Measurements from ENCODE around the gene PSME2. TPM values are rescaled to one million over a fixed set of nuclear protein-coding genes. Genes with fewer than 3 reads are reported as not detected.

The PSME2 gene
- polyA plus RNA-seq, 3 donors = 237 to 593 (median 579) TPM

GRCh38 chr14:24123424-24124417 lies 22.7 kb downstream of the PSME2 start:
- Histone ChIP-seq H3K4me2 (replicated peaks; ENCODE audit: extremely low read depth, low read length, poor library complexity, severe bottlenecking) (no peak overlapping the region), H3K36me3 (replicated peaks in 1 of 2; ENCODE audit: control insufficient read depth in 1 of 2, insufficient read depth in 2 of 2, low read length in 2 of 2) (peaks cover 51 to 61% of the 10 kb centered on the region in 2 donors), H3K4me1 (ENCODE audit: control insufficient read depth in 1 of 2, insufficient read depth in 2 of 2, low read length in 2 of 2) (no peaks in the 10 kb centered on the region), H3K79me2 (ENCODE audit: insufficient read depth, low read length) (no peaks in the 10 kb centered on the region), H2AFZ (ENCODE audit: insufficient read depth, low read depth, low read length, poor library complexity, severe bottlenecking) (no peak overlapping the region), H3K9me3 (replicated peaks in 1 of 2; ENCODE audit: control insufficient read depth in 1 of 2, insufficient read depth in 1 of 2, low read length in 2 of 2) (no peaks in the 10 kb centered on the region), H3K27ac (ENCODE audit: low read depth in 1 of 2, low read length in 2 of 2) (peak overlapping the region in 1 of 2 donors; percentile 24), H3K9ac (ENCODE audit: insufficient read depth, low read length, poor library complexity, severe bottlenecking) (no peak overlapping the region), H4K20me1 (ENCODE audit: insufficient read depth, low read length) (no peaks in the 10 kb centered on the region), H3K27me3 (ENCODE audit: control insufficient read depth in 2 of 2, insufficient read depth in 2 of 2, low read length in 2 of 2) (no peaks in the 10 kb centered on the region), H3K4me3 (replicated peaks in 1 of 3; ENCODE audit: low read depth in 2 of 3, low read length in 3 of 3) (no peak overlapping the region)
- peaks cover 46 to 73% of the 10 kb centered on the region in 2 donors for H3K36me3 Mint-ChIP-seq
- H3K9me3 Mint-ChIP-seq = no peaks in the 10 kb centered on the region
- peak overlapping the region in 6 of 7 donors; percentile 23 to 72 (median 41) for H3K27ac Mint-ChIP-seq
- H3K4me1 Mint-ChIP-seq = peaks cover 4% of the 10 kb centered on the region
- peaks cover 0 to 5% (median 0%) of the 10 kb centered on the region in 3 donors for H3K27me3 Mint-ChIP-seq (ENCODE audit: low read depth in 3 of 3)
- no peak for TF ChIP-seq CTCF (IDR thresholded peaks at IDR 0.05)
- H3K4me3 Mint-ChIP-seq = no peak overlapping the region
- 100% methylated on average over 4 of the region's 9 CpGs for WGBS (ENCODE audit: insufficient coverage)
- intact Hi-C loops (cut with micrococcal nuclease) = no loop called here
- no peak for DNase-seq

- no peak overlapping the region for H3K4me2 ChIP-seq (replicated peaks; ENCODE audit: extremely low read depth, low read length, poor library complexity, severe bottlenecking)
- peak overlapping the region in 2 of 7 donors; percentile 39 to 57 for H3K27ac Mint-ChIP-seq
- H2AFZ ChIP-seq (ENCODE audit: insufficient read depth, low read depth, low read length, poor library complexity, severe bottlenecking) = no peak overlapping the region
- no peak overlapping the region for H3K9ac ChIP-seq (ENCODE audit: insufficient read depth, low read length, poor library complexity, severe bottlenecking)
- no peak for TF ChIP-seq CTCF (IDR thresholded peaks at IDR 0.05)
- no peaks in the 10 kb centered on the region for H3K4me1 ChIP-seq (ENCODE audit: control insufficient read depth in 1 of 2, insufficient read depth in 2 of 2, low read length in 2 of 2)
- H3K4me3 ChIP-seq (replicated peaks in 1 of 3; ENCODE audit: low read depth in 2 of 3, low read length in 3 of 3) = no peak overlapping the region
- peaks cover 55 to 82% of the 10 kb centered on the region in 2 donors for H3K36me3 Mint-ChIP-seq
- intact Hi-C loops (cut with micrococcal nuclease) = no loop called here
- H3K4me3 Mint-ChIP-seq = no peak overlapping the region
- peaks cover 0 to 5% (median 0%) of the 10 kb centered on the region in 3 donors for H3K27me3 Mint-ChIP-seq (ENCODE audit: low read depth in 3 of 3)
- DNase-seq = no peak
- no peaks in the 10 kb centered on the region for H3K9me3 ChIP-seq (replicated peaks in 1 of 2; ENCODE audit: control insufficient read depth in 1 of 2, insufficient read depth in 1 of 2, low read length in 2 of 2)
- no peak overlapping the region for H3K27ac ChIP-seq (ENCODE audit: low read depth in 1 of 2, low read length in 2 of 2)
- 93% methylated on average over 6 of the region's 8 CpGs for WGBS (ENCODE audit: insufficient coverage)
- peaks cover 59 to 69% of the 10 kb centered on the region in 2 donors for H3K36me3 ChIP-seq (replicated peaks in 1 of 2; ENCODE audit: control insufficient read depth in 1 of 2, insufficient read depth in 2 of 2, low read length in 2 of 2)
- H3K79me2 ChIP-seq (ENCODE audit: insufficient read depth, low read length) = no peaks in the 10 kb centered on the region
- peaks cover 4% of the 10 kb centered on the region for H3K4me1 Mint-ChIP-seq
- no peaks in the 10 kb centered on the region for H4K20me1 ChIP-seq (ENCODE audit: insufficient read depth, low read length)
- no peaks in the 10 kb centered on the region for H3K27me3 ChIP-seq (ENCODE audit: control insufficient read depth in 2 of 2, insufficient read depth in 2 of 2, low read length in 2 of 2)
- H3K9me3 Mint-ChIP-seq = no peaks in the 10 kb centered on the region
Observed at GRCh38 chr14:24122898-24123297, 23.5 kb downstream of the PSME2 start.
